Myometrial cell (primary cell): ENCODE results near the gene RTP4. TPM values are rescaled to one million over a fixed set of nuclear protein-coding genes. Genes with fewer than 3 reads are reported as not detected.

Experiments used
- total RNA-seq: library from RNA; depleted of rRNA; stranded (reverse); fragments of >200 nt; gene quantifications from 2 replicates; pipeline ENCODE4 v1.2.3, GENCODE V29; 2015

Gene RTP4, protein sequence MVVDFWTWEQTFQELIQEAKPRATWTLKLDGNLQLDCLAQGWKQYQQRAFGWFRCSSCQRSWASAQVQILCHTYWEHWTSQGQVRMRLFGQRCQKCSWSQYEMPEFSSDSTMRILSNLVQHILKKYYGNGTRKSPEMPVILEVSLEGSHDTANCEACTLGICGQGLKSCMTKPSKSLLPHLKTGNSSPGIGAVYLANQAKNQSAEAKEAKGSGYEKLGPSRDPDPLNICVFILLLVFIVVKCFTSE
- 2.1 and 2.9 TPM in 2 replicates for total RNA-seq

DNA sequence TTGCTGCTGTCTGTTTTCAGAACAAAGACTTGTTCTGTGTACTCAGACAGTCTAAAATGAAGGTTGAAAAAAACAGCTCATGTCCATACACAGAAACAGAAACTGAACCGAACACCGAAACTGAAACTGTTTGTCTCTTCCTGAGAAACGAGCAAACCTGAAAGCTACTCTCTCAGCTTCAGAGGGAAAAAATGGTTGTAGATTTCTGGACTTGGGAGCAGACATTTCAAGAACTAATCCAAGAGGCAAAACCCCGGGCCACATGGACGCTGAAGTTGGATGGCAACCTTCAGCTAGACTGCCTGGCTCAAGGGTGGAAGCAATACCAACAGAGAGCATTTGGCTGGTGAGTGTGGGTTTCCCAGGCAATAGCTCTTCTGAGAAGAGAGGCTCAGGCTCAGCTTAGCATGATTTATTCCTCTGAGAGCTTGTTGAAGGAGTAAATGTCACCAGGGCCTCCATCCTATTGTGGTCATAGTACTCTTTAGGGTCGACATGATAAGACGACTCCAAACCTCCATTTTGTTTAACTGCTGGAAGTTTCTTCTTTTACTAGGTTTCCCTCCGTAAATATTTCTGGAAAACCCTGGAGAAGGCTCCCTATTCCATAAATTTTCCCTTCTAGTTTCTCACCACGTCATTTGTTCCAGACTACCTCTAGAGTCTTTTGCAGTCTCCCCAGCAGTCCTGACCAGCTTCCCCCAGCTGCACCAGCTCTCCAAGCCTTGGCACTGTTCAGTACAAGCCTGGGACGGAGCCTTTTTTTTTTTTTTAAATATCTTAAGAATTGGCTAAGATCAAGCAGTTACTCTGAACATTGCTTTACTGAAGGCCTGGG is at the start of gene RTP4:
TSS of gene RTP4 (plus strand) at position 135 of the 838 bp plus-strand sequence. CDS start at position 192, 57 bp downstream.

Other genes starting within 250 kb of the RTP4 start
- gene RPL39L, start 228.9 kb upstream of the RTP4 start, total RNA-seq = 35.7 and 76.0 TPM in 2 replicates
- not detected in 2 replicates for gene RTP1, start 170.9 kb upstream of the RTP4 start, total RNA-seq
- gene MASP1, start 76.6 kb upstream of the RTP4 start, total RNA-seq = 51.3 and 52.5 TPM in 2 replicates